GM23338 (cell line): Measurements from ENCODE around the gene SARS1. TPM values are rescaled to one million over a fixed set of nuclear protein-coding genes. Genes with fewer than 3 reads are reported as not detected.
A peak's percentile ranks its signal among the peaks of the same experiment; 100 is the strongest.

Source experiments
- ATAC-seq: fragments of 200-7000 bp; cut with Tn5 transposase; 3 replicates; pipeline ENCODE4 v1.9.1; 2020
- DNase-seq: peaks from one replicate; pipeline ENCODE4 v3.0.0-alpha.2; 2015; ENCODE audit warnings: low spot score
- H2AFZ ChIP-seq: fragments of 200-600 bp; sonication (generic); 2 replicates; pipeline ENCODE4 v1.8.0; 2016; ENCODE audit warnings: antibody characterized with exemption, mild to moderate bottlenecking, moderate library complexity
- H3F3A ChIP-seq: fragments of 200-600 bp; sonication (generic); replicated peaks from 2 replicates; pipeline ENCODE4 v1.8.0; 2017; ENCODE audit warnings: antibody characterized with exemption, mixed run types, low read depth
- H3K27ac ChIP-seq: fragments of 200-600 bp; sonication (generic); 2 replicates; pipeline ENCODE4 v1.6.1; 2016; ENCODE audit warnings: low read depth
- H3K27me3 ChIP-seq: fragments of 200-600 bp; sonication (generic); 2 replicates; pipeline ENCODE4 v1.8.0; 2016; ENCODE audit warnings: mild to moderate bottlenecking, mixed run types, moderate library complexity; ENCODE audit not compliant: insufficient read depth
- H3K36me3 ChIP-seq: fragments of 200-600 bp; sonication (generic); 2 replicates; pipeline ENCODE4 v1.8.0; 2016; ENCODE audit warnings: mild to moderate bottlenecking; ENCODE audit not compliant: insufficient read depth
- H3K4me1 ChIP-seq: fragments of 200-600 bp; sonication (generic); 2 replicates; pipeline ENCODE4 v1.8.0; 2016; ENCODE audit warnings: mild to moderate bottlenecking, moderate library complexity; ENCODE audit not compliant: insufficient read depth
- H3K4me2 ChIP-seq: fragments of 200-600 bp; sonication (generic); 2 replicates; pipeline ENCODE4 v1.7.1; 2017; ENCODE audit warnings: mixed run types
- H3K4me3 ChIP-seq: fragments of 200-600 bp; sonication (generic); 2 replicates; pipeline ENCODE4 v1.6.1; 2016; ENCODE audit warnings: mixed run types
- H3K79me2 ChIP-seq: fragments of 200-600 bp; sonication (generic); replicated peaks from 2 replicates; pipeline ENCODE4 v1.8.0; 2017; ENCODE audit warnings: mild to moderate bottlenecking; ENCODE audit not compliant: insufficient read depth
- H3K9me2 ChIP-seq: fragments of 200-600 bp; sonication (generic); 2 replicates; pipeline ENCODE4 v1.8.0; 2017; ENCODE audit not compliant: insufficient read depth
- H4K20me1 ChIP-seq: fragments of 200-600 bp; sonication (generic); replicated peaks from 2 replicates; pipeline ENCODE4 v1.8.0; 2017; ENCODE audit warnings: mild to moderate bottlenecking; ENCODE audit not compliant: insufficient read depth
- H3K27ac Mint-ChIP-seq: 2 replicates; pipeline ENCODE4 v1.8.0; 2020; ENCODE audit warnings: inconsistent platforms, mild to moderate bottlenecking, moderate library complexity, mixed read lengths
- H3K27me3 Mint-ChIP-seq: 3 replicates; pipeline ENCODE4 v1.8.0; 2022; ENCODE audit warnings: low read depth, mild to moderate bottlenecking, moderate library complexity, mixed read lengths, inconsistent platforms; ENCODE audit not compliant: insufficient read depth, poor library complexity
- H3K36me3 Mint-ChIP-seq: 3 replicates; pipeline ENCODE4 v1.8.0; 2021; ENCODE audit warnings: low read depth, mild to moderate bottlenecking, inconsistent platforms, moderate library complexity, mixed read lengths
- H3K4me1 Mint-ChIP-seq: 3 replicates; pipeline ENCODE4 v1.8.0; 2020; ENCODE audit warnings: mild to moderate bottlenecking, inconsistent platforms, mixed read lengths
- H3K4me3 Mint-ChIP-seq: 3 replicates; pipeline ENCODE4 v1.8.0; 2021; ENCODE audit warnings: moderate library complexity, mild to moderate bottlenecking, inconsistent platforms, mixed read lengths
- H3K9me3 Mint-ChIP-seq: 3 replicates; pipeline ENCODE4 v1.8.0; 2020; ENCODE audit warnings: moderate library complexity, mild to moderate bottlenecking, inconsistent platforms, mixed read lengths
- CREB1 ChIP-seq: fragments of 250-450 bp; sonication (Bioruptor Pico); IDR thresholded peaks from 2 replicates; pipeline ENCODE4 v1.5.0; 2020; ENCODE audit warnings: low read depth, mild to moderate bottlenecking, moderate library complexity
- CTCF ChIP-seq, 2 experiments: fragments of 200-600 bp in 1 of 2; sonication (generic) in 1 of 2; conservative IDR thresholded peaks; 2 replicates each; pipeline versions ENCODE4 v1.5.1 to v1.6.1; 2016 to 2017; ENCODE audit warnings: antibody characterized with exemption in 2 of 2, low read depth in 2 of 2, mild to moderate bottlenecking in 2 of 2, moderate library complexity in 1 of 2
- ETS1 ChIP-seq: IDR thresholded peaks from 2 replicates; pipeline ENCODE4 v1.6.1; 2016; ENCODE audit warnings: antibody characterized with exemption
- EZH2 ChIP-seq: fragments of 200-600 bp; sonication (generic); IDR thresholded peaks from one replicate; pipeline ENCODE4 v1.8.0; 2017; ENCODE audit warnings: antibody characterized with exemption, mild to moderate bottlenecking, low read depth; ENCODE audit not compliant: unreplicated experiment
- JUNB ChIP-seq: IDR thresholded peaks from one replicate; pipeline ENCODE4 v1.6.1; 2016; ENCODE audit warnings: antibody characterized with exemption; ENCODE audit not compliant: unreplicated experiment
- NANOG ChIP-seq: IDR thresholded peaks from 2 replicates; pipeline ENCODE4 v1.6.1; 2016; ENCODE audit warnings: antibody characterized with exemption, borderline replicate concordance
- POLR2AphosphoS5 ChIP-seq: IDR thresholded peaks from 2 replicates; pipeline ENCODE4 v1.6.1; 2016; ENCODE audit warnings: antibody characterized with exemption, low read depth
- REST ChIP-seq: IDR thresholded peaks from one replicate; pipeline ENCODE4 v1.6.1; 2018; ENCODE audit warnings: antibody characterized with exemption; ENCODE audit not compliant: unreplicated experiment
- STAT1 ChIP-seq: IDR thresholded peaks from one replicate; pipeline ENCODE4 v1.6.1; 2016; ENCODE audit warnings: antibody characterized with exemption; ENCODE audit not compliant: unreplicated experiment
- ZNF114 ChIP-seq: fragments of 250-450 bp; sonication (Bioruptor Pico); IDR thresholded peaks from 2 replicates; pipeline ENCODE4 v1.5.0; 2020; ENCODE audit warnings: mild to moderate bottlenecking, moderate library complexity
- ZNF331 ChIP-seq: fragments of 250-450 bp; sonication (Bioruptor Pico); IDR thresholded peaks from 2 replicates; pipeline ENCODE4 v1.5.0; 2020; ENCODE audit warnings: low read depth, mild to moderate bottlenecking, moderate library complexity
- polyA plus RNA-seq: library from polyadenylated mRNA; unstranded; fragments of >200 nt; fragmentation: Nextera tagmentation; extraction: Ambion mirVana; gene quantifications from 2 replicates; pipeline ENCODE4 v1.2.1, GENCODE V29; 2016
- total RNA-seq: library from RNA; depleted of rRNA; stranded (reverse); fragments of >200 nt; shearing (Covaris generic); gene quantifications from 2 replicates; pipeline ENCODE4 v1.2.3, GENCODE V29; 2014

SARS1 gene
- total and polyA plus RNA-seq, 2 experiments from 2014 or later, result 141 to 166 TPM

GRCh38 chr1:109213345-109213823 is 334 bp upstream of the SARS1 start (continued):
- no peak for TF ChIP-seq REST

GRCh38 chr1:109214695-109215623 is 1.2 kb downstream of the SARS1 start:
- Histone ChIP-seq H2AFZ (peak overlapping the region; percentile 67; the same call in 1 of the 2 replicates), H3K27me3 (no peaks in the 10 kb centered on the region), H3K4me3 (peak overlapping the region; percentile 78), H4K20me1 (peaks cover 12% of the 10 kb centered on the region), H3K36me3 (no peaks in the 10 kb centered on the region), H3K4me1 (peaks cover 13% of the 10 kb centered on the region), H3K9me2 (no peaks in the 10 kb centered on the region), H3K27ac (no peak overlapping the region), H3K4me2 (peak overlapping the region; percentile 86), H3F3A (0 out of 2 replicates have a peak, but pooled peaks cover 3% of the 10 kb centered on the region), H3K79me2 (peaks cover 58% of the 10 kb centered on the region)
- Mint-ChIP-seq H3K36me3 (peaks cover 44% of the 10 kb centered on the region), H3K4me3 (peak overlapping the region; percentile 88), H3K4me1 (peaks cover 19% of the 10 kb centered on the region), H3K9me3 (peaks cover 4% of the 10 kb centered on the region; the same call in 1 of the 3 replicates), H3K27me3 (peaks cover 2% of the 10 kb centered on the region), H3K27ac (peak overlapping the region; percentile 95)
- peak; percentile 59 for DNase-seq
- ATAC-seq, result peak; percentile 23
- no peak for TF ChIP-seq ZNF114 (CRISPR knock-in tag)
- TF ChIP-seq POLR2AphosphoS5, result 0 out of 2 replicates have a peak, but pooled peaks have one; percentile 25

GRCh38 chr1:109216662-109217061 is 2.9 kb downstream of the SARS1 start:
- H3K36me3 ChIP-seq, result no peaks in the 10 kb centered on the region
- Mint-ChIP-seq H3K4me1 (peaks cover 19% of the 10 kb centered on the region), H3K27me3 (peaks cover 2% of the 10 kb centered on the region), H3K27ac (no peak overlapping the region), H3K36me3 (peaks cover 48% of the 10 kb centered on the region), H3K9me3 (peaks cover 4% of the 10 kb centered on the region; the same call in 1 of the 3 replicates), H3K4me3 (peak overlapping the region; percentile 88; the same call in 1 of the 3 replicates)
- H3F3A ChIP-seq, result 0 out of 2 replicates have a peak, but pooled peaks cover 3% of the 10 kb centered on the region
- no peak overlapping the region for H3K4me3 ChIP-seq
- H3K27ac ChIP-seq, result no peak overlapping the region
- no peak for DNase-seq
- no peak overlapping the region for H3K4me2 ChIP-seq
- peaks cover 13% of the 10 kb centered on the region for H3K4me1 ChIP-seq
- no peak for ATAC-seq
- peaks cover 75% of the 10 kb centered on the region for H3K79me2 ChIP-seq
- peaks cover 12% of the 10 kb centered on the region for H4K20me1 ChIP-seq
- H3K27me3 ChIP-seq, result no peaks in the 10 kb centered on the region
- no peaks in the 10 kb centered on the region for H3K9me2 ChIP-seq
- no peak overlapping the region for H2AFZ ChIP-seq
- TF ChIP-seq CTCF (conservative IDR thresholded peaks at IDR 0.05; ENCODE audit: low read depth in 2 of 2), result no peak
- TF ChIP-seq ZNF331 (CRISPR knock-in tag), result no peak
- TF ChIP-seq ZNF114 (CRISPR knock-in tag), result no peak
- TF ChIP-seq REST, result no peak
- TF ChIP-seq STAT1, result no peak
- TF ChIP-seq ETS1, result no peak
- TF ChIP-seq NANOG, result no peak
- TF ChIP-seq JUNB, result no peak
- no peak for TF ChIP-seq EZH2
- TF ChIP-seq CREB1 (CRISPR knock-in tag), result no peak
